DMS 273 (cell line): ENCODE measurements around the gene ANKRD9.
A peak's percentile ranks its signal among the peaks of the same experiment; 100 is the strongest.

ENCODE experiments used
- DNase-seq: peaks from one replicate; lab custom pipeline; 2025; ENCODE audit not compliant: unreplicated experiment; lab: John Stamatoyannopoulos, UW

ANKRD9 gene

DNA sequence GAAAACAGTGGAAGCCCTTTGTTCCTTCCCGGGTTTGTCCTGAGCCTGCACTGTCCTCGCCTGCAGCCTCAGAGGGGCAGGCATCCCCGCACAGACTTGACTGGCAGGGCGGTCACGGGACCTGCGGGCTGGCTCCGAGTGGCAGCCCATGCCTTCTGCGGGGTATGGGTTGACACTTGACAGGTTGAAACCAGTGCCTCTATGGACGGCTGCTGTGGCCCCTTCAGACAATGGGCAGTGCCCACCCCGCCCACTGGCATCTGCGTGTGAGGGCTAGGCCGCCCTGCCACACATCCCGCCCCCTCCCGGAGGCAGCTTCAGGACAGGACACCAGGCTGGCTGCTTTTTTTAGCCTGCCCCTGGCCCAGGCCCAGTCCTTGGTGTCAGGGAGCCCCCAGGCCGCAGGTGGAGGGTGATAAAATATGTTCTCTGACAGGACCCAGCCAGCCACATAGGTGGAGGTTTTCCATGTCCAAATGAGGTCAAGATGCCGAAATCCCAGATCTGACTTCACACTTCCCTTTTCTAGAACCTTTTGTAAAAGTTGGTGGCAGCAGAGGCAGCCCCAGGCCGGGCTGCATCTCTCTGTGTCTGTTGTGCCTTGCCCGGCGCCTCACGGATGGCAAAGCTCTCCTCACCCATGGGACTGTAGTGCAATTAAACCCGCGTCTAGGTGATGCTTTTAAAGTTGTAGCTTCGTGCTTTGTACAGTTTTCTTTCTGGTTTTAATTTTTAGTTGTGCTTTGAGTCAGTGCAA, 10.0 kb downstream of the ANKRD9 start:
- no peak for DNase-seq

DNA sequence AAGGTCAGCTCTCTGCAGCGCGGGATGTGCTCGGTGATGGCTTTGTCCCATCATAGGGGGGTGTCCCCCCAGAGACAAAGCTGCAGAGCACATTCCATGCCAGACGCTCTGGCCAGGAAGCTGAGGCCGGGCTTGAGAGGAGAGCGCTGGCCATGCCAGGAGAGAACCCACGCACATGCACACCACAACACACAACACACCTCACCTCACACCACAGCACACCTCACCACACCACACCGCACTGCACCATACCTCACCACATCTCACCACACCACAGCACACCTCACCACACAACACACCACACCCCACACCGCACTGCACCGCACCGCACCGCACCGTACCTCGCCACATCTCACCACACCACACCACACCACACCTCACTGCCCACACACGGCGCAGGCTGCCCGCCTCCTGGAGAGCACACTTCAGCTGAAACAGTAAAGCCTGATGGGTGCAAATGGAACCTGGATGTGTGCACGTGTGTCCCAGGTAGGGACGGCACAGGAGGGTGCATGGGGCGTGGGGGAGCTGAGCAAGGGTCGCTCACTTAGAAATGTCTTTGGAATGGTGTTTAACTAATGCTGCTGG, 10.8 kb downstream of the ANKRD9 start:
- DNase-seq, result no peak

DNA sequence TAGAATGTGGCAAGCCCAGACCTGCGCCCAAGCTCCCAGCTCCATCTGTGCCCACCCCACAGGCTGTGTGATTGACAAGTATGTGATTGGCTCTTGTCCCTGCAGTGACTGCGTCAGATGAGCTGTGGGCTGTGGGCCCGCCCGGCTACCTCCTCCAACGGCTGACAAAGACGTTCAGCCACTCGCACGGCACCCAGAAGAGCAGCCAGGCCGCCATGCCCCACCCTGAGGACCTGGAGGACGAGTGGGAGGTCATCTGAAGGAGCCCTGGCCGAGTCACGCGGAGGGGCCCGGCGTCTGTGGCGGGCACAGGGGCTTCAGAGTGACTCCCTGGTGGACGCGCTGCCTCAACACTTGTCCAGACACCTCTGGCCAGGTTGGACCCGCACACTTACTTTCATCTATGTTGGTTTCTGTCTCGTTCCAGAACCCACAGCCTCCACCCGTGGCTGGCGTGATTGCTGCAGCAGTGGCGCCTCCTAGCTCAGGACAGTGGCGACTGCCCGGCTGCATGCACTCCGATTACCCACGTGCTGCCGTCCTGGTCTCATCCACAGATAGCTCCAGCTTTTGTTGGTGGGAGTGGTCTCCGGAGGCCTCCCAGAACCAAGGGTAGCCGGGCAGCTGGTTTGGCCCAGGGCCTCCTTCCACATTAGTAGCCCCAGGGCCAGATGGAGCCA, 11.4 kb downstream of the ANKRD9 start:
- peak; percentile 29 for DNase-seq

DNA sequence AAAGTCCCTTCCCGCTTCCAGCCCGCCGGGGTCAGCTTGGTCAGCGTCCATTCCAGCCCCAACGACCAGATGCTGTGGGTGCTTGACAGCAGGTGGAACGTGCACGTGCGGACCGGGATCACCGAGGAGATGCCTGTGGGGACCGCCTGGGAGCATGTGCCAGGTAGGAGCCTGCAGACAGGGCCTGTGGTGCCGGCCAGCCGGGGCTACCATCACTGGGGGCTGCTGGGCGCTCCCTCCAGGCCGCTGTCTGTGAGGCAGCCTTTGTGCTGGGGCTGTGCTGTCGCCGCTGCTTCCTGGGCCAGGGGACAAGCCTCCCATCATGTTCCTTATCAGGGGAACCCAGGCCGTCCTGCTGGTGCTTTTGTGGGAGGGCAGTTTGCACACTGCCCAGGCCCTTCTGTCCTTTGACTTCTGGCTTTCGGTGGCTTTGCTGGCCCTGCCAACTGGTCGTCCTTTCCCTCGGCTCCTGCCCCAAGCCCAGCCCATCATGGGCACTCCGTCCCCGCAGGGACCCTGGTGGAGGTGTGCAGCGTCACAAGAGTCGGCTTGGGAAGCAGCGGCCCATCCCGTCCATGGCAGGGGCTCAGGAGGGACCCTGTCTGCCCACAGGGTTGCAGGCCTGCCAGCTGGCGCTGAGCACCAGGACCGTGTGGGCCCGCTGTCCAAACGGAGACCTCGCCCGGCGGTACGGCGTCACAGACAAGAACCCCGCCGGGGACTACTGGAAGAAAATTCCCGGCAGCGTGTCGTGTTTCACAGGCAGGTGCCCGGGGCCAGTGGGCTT, 12.4 kb downstream of the ANKRD9 start:
- no peak for DNase-seq

DNA sequence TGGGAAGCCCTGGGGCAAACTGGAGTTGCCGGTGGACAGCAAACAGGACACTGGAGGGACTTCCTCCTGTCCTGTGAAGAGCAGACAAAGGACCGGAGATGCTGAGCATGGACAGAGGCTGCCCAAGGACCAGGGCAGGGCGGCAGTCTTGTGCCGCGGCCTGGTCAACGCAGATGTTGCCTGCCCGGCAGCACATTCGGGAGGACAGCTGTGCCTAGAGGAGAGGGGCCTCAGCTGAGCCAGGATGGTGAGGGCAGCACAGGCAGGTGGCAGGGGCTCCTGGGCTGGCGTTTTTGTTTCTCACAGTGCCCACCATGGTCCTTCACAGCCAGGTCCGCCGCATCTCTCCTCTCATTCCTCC, 13.3 kb downstream of the ANKRD9 start:
- DNase-seq, result no peak

DNA sequence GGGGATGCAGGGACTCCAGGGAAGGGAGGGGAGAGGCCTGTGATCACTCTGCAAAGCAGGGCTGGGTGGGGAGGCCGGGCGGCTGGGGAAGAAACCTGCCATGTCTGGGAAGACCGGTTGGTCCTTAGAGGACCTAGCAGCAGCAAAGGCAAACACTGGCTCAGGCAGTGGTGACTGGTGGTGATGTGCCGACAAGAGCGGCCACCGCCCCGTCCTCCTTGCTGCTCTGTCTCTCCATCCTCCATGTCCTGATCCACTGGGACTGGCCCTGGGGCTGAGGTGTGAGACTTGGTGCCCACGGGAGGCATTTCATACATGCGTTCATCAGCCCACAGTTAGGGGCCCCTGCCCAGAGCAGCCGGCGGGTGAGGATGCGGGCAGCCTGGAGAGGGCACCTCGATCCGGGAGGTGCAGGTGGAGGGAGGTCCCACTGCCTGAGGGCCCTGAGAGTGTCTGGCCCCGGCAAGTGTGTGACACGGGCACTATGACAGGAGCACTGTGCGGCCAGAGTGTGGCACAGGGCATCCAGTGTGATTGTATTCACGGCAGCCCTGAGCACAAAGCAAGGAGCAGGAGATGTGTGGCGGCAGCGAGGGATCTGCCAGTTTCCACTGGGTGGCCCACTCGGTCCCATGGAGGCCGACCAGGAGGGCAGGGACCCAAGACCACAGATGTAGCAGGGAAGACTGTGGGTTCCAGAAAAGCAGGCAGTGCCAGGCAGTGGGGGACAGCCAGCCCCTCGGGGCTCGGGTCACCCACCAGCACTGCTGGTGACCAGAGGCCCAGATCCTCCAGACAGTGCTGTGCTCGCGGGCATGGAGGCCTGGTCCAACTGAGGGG, 13.9 kb downstream of the ANKRD9 start:
- DNase-seq, result no peak

DNA sequence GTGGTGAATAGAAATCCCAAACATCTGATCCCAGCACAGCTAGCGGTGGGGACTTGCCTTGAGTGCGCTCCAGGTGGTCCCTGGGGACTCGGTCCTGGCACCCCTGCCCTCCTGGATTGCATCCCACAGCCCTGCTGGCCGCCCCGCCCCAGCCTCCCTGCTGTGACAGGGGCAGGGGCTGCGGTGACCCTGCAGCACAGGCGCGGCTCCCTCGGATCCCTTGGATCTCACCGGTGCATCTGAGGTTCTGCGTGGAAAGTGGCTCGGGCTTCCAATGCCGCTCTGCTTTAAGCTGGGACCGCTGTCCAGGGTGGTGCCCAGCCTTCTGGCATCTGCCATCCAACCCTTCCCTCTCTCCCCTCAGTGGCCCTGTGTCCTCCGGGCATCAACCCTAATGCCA, 16.0 kb downstream of the ANKRD9 start:
- DNase-seq, result no peak

DNA sequence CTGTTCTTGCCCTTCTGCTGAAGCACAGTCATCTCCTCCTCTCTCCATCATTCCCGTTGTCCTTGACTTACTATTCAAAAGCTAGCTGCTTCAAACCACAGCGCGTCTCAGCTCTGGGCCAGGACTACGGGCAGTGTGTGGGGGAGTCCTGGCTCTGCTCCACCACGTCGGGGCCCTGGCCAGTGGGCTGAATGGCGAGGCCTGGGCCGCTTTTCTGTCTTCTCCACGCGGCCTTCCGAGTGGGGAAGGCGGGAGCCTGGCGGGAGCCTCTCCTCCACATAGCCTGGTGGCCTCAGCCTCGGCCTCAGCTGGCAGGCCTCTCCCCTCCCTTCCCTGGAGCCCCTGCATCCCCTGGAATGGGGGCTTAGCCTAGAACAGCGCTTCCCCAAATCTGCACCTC, 16.5 kb downstream of the ANKRD9 start:
- DNase-seq, result no peak

DNA sequence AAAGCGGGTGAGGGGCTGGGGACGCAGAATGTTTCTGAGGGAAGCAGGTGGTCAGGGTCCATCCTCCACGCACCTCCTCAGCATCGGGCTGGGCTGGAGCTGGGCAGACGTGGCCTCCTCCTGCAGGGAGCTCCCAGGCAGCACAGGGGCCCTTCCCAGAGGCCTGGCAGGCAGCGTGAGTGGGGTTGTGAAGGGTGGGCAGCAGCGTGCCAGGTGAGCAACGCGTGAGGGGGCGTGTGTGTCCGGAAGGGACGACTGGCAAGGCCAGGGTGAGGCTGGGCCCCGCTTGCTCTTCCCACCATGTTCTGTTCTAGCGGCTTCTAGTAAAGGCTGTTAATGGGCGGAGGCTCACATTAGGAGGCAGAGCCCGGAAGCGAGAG, 17.1 kb downstream of the ANKRD9 start:
- no peak for DNase-seq

DNA sequence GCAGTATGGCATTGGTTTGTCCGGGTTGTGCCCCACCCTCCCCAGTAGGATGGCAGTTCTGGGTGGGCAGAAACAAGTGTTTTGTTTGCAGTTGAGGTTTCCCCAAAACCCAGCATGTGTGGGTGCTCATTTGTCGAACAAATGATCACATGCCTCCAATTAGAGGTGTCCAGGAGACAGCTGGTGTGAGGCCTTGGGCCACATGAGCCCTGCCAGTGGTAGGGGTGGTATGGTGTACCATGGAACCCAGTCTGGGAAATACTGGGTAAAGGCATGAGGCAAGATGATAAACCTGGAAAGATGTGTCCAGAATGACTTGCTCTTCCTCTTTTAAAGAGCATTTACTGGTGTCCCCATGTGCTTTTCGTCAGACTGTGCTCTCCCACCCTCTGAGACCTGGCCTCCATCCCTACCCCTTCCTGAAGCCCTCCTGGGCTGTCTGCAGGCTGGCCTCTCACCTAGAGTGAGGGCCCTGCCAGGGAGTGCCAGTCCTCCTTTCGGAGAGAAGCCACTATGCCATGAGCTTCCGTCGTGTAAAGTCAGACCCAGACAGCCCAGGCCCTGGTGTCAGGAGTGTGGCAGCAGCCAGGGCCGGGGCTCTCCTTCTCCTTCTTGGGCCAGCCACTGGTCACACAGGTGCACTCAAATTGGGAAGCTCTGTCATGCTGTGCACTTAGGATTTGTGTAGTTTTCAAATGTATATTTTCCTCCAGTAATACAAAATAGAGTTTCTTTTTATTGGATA, 17.6 kb downstream of the ANKRD9 start:
- DNase-seq, result no peak

DNA sequence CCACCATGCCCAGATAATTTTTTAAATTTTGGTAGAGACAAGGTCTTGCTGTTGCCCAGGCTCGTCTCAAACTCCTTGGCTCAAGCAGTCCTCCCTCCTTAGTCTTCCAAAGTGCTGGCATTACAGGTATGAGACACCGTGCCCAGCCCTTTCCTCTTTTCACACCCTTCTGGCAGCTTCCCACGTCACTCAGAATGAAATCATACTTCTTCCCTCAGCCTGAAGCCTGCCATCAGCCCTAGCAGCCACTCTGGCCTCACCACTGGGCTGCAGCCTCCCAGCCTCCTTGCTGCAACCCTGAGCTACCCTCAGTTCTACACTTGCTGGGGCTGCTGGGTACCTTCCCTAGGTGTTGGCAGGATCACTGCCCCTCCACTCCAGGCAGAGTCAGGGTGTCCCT, 18.2 kb downstream of the ANKRD9 start:
- DNase-seq, result no peak

DNA sequence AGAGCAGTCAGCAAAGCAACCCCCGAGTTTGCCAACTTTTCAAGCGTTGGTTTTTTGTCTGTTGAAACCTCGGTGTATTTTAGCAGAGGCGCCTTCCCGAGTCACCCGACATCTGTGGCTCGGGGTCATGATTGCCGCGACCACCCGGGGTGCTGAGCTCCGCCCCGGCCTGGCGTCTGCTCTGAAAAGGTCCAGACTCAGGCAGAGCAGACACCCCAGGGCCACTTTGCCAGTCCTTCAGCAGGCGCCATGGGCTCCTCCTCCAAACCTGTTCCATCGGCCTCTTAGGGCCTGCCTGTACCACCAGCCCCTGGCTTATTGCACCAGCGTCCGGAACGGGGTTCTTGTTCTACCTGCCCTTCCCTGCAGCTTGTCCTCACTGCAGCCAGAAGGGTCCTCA, 19.1 kb downstream of the ANKRD9 start:
- no peak for DNase-seq

DNA sequence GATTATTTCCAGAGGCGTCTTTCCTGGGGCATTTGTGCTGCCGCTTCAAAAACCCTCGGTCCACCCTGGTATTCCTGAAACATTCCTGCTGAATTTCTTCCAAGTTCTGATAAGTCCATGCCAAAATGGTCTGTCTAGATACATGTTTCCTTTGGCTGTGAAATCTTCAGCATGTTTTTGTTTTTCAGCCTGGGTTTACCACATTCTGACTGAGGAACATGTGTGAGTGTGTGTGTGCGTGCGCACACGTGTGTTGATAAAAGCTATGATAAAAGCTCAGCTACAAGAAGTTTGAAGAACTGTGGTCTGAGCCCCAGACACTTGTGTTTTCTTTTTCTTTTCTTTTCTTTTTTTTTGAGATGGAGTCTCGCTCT, 22.4 kb downstream of the ANKRD9 start:
- no peak for DNase-seq

DNA sequence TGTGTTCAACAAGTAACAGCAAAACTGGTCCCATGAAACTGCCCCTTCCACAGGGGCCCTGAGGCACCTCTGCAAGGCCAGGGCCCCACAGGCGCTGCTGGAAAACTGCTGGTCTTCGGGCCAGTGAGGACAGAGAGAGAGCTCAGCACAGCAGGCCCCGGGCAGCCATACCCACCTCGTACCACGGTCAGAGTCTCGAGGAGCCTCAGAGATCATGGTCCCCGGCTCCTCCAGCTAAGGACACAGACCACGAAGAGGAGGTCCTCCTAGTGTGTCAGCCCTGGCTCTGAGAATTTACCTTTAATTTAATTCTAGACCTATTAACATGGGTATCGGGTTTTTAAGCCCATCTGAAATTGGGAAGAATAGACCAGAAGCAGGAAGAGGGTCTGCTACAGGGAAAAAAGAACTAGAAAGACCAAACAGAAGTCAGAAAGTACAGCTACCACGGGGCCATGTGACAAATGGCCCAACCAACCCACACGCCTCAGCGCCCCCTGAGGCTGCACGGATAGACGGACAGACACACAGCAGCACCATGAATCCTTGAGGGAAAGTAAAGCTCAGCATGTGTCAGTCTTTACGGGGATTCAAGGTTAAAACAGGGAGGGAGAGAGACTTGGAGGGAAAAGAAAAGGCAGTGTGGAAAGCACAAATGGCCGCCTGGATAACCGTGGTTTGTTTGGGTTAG, 22.9 kb downstream of the ANKRD9 start:
- no peak for DNase-seq

DNA sequence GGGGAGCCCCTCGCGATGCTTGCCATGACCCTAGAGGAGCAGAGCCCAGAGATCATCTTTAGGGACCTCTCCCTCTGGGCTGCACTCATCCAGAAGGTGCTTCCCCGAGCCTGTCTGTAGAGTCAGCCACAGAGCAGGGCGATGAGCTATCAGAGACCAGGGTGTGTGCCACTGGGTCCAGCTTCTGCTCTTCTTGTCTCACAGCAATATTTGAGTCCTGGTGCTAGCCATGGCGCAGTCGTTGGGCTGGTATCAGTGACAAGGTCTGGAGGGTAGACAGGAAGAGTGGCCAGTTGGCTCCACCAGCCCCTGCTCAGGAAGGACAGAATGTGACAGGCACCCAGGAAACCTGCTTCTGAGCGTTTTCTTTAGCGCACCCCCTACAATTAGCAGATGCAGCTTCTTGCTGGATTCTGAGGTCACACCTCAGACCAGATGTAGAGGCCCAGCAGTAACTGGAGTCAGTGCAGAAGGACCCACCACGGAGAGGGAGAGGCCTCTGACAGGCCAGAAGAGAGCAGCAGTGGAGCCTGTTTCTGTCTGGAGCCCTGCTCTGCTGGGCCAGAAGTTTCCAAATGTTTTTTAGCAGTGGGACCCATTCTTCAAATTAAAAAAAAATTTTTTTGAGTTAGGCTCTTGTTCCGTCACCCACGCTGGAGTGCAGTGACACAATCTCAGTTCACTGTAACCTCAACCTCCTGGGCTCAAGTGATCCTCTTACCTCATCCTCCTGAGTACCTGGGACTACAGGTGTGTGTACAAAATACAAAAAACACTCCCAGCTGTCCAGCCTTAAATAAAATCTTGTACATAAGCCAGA, 23.7 kb downstream of the ANKRD9 start:
- no peak for DNase-seq

DNA sequence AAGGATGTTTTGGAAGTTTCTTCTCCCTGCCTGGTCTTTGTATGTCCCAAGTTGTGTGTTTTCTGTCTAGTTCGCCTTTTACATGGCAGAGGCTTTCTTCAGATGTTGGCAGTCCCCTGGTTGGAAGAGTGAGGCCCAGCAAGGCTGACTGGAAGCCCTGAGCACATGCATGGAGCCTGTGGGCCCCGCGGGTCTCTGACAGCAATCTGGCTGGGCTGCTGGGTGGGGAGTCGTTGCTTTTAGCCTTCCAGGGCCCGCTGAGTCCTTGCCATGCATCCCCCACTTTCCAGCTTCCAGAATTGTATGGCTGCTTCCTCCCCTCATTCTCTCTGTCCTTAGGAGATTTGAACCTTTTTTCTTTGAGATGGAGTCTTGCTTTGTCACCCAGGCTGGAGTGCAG, 25.3 kb downstream of the ANKRD9 start:
- DNase-seq, result no peak

DNA sequence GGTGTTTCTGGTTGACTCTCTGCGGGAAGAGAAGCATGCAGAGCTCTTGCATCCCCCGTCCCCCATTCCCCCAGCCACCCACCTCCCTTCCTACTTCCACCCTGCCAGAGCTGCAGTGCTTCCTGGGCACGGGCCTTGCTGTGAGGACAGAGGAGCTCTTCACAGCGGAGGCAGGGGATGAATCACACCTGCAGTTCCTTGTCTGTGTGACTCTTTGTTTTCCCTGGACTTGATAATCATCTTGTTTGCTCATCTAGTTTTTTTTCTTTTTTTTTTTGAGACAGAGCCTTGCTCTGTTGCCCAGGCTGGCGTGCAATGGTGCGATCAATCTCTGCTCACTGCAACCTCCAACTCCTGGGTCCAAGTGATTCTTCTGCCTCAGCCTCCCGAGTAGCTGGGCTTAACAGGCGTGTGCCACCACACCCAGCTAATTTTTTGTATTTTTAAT, 27.8 kb downstream of the ANKRD9 start:
- DNase-seq, result no peak

DNA sequence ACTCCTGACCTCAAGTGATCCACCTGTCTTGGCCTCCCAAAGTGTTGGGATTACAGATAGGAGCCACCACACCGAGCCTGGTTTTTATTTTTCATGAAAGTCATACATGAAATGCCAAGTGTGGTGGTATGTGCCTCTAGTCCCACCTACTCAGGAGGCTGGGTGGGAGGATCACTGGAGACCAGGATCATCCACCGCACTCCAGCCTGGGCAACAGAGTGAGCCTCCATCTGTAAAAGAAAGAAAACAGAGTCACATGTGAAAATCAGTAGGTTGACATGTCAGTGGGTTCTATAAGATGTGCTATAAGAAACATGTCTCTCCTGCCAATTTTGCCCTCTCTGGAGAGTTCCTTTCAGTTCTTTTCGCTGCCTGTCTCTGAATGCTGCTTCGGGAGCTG, 28.2 kb downstream of the ANKRD9 start:
- no peak for DNase-seq

DNA sequence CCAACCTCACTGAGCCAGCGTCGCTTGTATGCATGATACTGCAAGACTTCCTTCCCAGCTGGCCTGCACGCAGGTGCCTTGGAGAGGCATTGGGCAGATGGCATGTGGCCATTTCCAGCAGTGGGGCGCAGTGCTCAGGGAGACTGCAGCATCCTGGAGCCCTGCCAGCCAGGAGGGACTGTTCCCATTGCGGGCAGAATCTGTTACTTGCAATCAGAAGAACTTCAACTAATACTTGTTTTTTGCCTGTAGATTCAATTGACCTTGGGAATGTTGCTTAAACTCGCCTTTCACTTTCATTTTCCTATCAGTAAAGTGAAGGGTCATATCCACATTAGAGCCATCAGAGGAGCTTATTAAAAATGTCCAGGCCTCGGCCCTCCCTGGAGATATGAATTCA, 29.8 kb downstream of the ANKRD9 start:
- DNase-seq, result peak; percentile 89
